ENCODE measurements around the gene NUP62.
"Not testable (repeated sequence)": the region's sequence is repeated elsewhere in the genome, so short reads cannot be mapped to it uniquely, and the experiment has no call there.

The NUP62 gene

DNA sequence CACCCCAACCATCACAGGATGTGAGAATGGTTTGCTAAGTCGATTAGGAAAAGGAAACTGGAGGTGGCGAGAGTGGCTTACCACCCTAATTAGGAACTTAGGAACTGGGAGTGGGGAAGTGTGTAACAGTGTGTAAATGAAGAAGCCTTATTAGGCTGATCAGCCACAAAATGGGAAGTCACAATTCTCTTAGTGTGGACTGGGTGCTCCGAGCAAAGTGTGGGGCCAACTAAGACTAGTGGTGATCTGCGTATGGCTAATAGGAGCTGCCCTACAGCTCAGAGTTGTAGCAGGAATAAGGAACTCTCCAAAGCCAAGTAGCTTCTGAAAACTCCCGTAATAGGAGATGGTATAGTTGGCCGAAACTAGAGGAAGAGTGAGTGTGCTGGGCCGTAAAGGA lies 24.1 kb upstream of the NUP62 start:
- DNase-seq (ENCODE audit: extremely low spot score, insufficient read length, low read depth) (no peak), FAIRE-seq (no peak)

- no peak for FAIRE-seq
Observed at GRCh38 chr19:49952906-49953305, 23.6 kb upstream of the NUP62 start.

DNA sequence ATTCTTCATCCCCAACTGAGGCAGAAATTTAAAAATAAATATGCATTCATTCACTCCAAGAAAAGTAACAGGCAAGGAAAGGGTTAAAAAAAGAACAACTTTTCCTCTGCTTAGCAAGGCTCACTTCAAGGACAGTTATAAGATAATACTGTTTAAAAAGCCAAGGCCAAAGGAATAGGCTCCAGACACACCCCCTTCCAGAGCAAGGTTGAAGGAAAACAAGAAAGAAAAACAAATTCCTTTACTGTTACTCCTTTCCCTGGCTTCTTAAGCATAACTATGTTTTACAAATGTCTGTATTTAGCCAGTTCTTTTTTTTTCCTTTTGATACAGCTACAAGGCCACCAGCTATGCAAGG lies 23.2 kb upstream of the NUP62 start:
- DNase-seq (ENCODE audit: extremely low spot score, insufficient read length, low read depth) = no peak

More at GRCh38 chr19:49952906-49953305, 23.6 kb upstream of the NUP62 start:
- no peak for DNase-seq (ENCODE audit: extremely low spot score, insufficient read length, low read depth)

GRCh38 chr19:49951806-49952478 lies 22.6 kb upstream of the NUP62 start:
- FAIRE-seq = no peak
- no peak for DNase-seq (ENCODE audit: extremely low spot score, insufficient read length, low read depth)

More for the DNA sequence above, 23.2 kb upstream of the NUP62 start:
- FAIRE-seq = no peak

GRCh38 chr19:49950956-49951526 lies 21.7 kb upstream of the NUP62 start:
- FAIRE-seq (no peak), DNase-seq (ENCODE audit: extremely low spot score, insufficient read length, low read depth) (no peak)

DNA sequence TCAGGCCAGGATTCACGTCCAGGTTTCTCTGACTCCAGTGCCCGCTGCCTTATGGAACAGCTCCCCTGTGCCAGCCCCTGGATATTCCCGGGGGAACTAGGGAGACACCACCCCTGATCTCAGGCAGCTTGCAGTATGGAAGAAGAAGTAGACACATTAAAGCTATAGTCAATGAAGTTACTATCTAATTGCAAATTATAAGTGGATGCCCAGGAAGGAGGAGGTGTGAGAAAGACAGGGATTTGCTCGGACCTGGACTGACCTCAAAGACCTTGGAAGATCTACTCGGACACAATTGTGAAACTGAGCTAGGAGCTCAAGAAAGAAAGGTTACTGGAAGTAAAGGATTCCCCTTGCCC lies 21.3 kb upstream of the NUP62 start:
- DNase-seq (ENCODE audit: extremely low spot score, insufficient read length, low read depth) (no peak), FAIRE-seq (no peak)

- no peak for DNase-seq (ENCODE audit: extremely low spot score, insufficient read length, low read depth)
- FAIRE-seq = no peak
Observed at GRCh38 chr19:49949742-49950589, 20.7 kb upstream of the NUP62 start.

DNA sequence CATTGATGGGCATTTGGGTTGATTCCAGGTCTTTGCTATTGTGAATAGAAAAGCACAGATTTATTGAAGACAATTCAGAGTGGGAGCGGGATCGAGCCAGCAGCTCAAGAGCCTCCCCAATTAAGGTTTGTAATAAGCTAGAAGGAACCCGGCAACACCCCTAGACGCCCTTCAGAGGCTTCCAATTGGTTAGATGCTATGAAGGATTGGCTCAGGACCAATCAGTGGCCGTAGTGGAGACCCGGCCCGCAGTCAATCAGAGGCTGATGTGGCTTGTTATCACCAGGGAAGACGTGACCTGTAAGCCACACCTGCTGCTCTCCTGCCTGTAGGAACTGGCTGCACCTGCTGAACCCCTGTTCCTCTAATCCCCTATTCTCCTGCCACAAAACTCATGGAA lies 17.1 kb upstream of the NUP62 start:
- FAIRE-seq (no peak), DNase-seq (ENCODE audit: extremely low spot score, insufficient read length, low read depth) (no peak)

GRCh38 chr19:49944567-49944966 lies 15.3 kb upstream of the NUP62 start:
- FAIRE-seq = peak; percentile 54
- not testable (repeated sequence) for DNase-seq (ENCODE audit: extremely low spot score, insufficient read length, low read depth)

- FAIRE-seq = no peak
- DNase-seq (ENCODE audit: extremely low spot score, insufficient read length, low read depth) = no peak
Observed at GRCh38 chr19:49940482-49940791, 11.1 kb upstream of the NUP62 start.

DNA sequence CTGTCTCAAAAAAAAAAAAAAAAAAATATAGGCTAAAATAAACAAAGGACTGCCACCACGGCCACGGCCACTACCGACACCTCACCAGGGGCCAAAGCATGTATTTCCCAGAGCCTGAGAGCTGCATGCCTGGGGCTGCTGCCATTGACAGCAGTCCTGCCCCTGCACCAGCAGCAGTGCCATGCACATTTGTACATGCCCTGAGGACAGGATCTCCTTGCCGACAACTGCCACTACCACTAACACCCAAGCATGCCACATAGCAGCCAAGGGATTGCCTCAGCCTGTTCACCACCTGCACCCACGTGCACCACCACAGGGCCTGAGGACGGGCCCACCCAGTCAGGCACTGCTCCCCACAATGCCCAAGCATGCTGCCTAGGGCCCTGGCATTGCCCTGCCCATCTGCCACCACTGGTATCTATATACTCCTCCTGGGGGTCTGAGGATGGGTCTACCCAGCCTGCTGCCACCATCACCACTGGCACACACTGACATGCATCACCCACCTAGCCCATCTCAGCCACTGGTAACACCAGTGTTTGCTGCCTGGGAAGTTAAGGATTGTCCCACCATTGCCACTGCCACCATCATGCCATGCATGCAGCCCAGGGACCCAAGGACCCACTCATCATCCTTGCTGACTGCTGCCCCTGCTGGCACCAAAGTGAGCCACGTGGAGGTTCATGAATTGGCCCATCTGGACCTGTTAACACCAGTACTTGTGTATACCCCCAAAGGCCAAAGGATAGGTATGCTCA lies 10.6 kb upstream of the NUP62 start:
- DNase-seq (ENCODE audit: extremely low spot score, insufficient read length, low read depth) (no peak), FAIRE-seq (no peak)

- no peak for DNase-seq (ENCODE audit: extremely low spot score, insufficient read length, low read depth)
- no peak for FAIRE-seq
Observed at GRCh38 chr19:49938662-49939061, 9.4 kb upstream of the NUP62 start.

DNA sequence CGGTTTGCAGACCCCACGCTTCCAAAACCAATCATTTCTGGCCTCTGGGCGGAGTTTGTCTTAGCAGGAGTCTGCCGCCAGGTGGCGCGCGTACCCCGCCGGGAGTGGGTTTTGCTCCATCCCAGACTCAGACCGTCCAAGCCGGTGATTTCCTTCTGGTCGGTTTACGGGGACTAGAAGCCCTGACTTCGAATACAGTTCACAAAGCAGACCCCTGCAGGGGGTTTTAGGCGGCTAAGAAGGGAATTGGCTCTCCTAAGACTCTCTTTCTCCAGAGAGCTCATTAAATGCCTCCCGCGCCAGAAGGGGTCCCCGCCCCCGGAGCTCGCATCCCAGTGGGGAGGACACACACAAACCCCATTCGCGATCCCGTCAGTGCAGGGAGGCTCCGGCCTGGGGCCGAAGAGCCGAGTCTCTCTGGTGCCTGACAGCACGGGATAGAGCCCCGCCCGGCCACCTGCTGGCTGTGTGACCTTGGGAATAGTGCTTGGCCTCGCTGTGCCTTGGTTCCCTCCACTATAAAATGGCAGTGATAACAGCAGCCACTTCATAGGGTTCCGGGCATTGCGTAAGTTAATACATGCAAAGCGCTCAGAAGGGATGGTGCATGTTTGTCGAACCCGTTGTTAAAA lies 8.6 kb upstream of the NUP62 start:
- DNase-seq (ENCODE audit: extremely low spot score, insufficient read length, low read depth) = peak; percentile 51
- peak; percentile 65 for FAIRE-seq

DNA sequence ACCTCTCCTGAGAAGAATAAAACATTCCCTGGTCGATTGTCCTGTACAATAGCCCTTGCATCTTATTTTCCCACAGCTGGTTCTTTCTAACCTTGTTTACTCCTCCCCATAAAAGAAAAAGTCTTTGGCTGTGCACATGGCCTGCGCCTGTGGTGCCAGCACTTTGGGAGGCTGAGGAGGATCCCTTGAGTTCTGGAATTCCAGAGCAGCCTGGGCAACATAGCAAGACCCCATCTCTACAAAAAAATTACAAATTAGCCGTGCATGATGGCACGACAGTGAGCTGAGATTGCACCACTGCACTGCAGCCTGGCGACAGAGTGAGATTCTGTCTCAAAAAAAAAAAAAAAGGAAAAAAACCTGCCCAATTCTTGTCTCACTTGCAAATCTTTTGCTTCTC lies 7.2 kb upstream of the NUP62 start:
- FAIRE-seq (no peak), DNase-seq (ENCODE audit: extremely low spot score, insufficient read length, low read depth) (no peak)

DNA sequence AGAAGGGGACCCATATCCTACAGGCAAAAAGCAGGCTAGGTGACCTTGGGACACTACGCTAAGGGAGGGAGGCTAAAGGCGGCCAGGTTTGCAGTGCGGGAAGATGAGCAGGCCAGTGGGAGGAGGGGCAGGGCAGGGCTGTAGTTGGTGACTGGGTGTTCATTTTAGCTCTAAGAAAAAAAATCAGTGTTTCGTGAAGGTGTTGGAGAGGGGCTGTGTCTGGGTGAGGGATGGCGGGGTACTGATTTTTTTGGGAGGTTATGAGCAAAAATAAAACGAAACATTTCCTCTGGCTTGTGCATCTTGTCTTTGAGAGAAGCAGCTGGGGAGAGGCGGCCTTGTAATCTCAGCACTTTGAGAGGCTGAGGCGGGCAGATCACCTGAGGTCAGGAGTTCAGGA lies 4.3 kb upstream of the NUP62 start:
- FAIRE-seq = no peak
- DNase-seq (ENCODE audit: extremely low spot score, insufficient read length, low read depth) = no peak

- no peak for DNase-seq (ENCODE audit: extremely low spot score, insufficient read length, low read depth)
- no peak for FAIRE-seq
Observed at GRCh38 chr19:49932731-49933131, 3.4 kb upstream of the NUP62 start.

DNA sequence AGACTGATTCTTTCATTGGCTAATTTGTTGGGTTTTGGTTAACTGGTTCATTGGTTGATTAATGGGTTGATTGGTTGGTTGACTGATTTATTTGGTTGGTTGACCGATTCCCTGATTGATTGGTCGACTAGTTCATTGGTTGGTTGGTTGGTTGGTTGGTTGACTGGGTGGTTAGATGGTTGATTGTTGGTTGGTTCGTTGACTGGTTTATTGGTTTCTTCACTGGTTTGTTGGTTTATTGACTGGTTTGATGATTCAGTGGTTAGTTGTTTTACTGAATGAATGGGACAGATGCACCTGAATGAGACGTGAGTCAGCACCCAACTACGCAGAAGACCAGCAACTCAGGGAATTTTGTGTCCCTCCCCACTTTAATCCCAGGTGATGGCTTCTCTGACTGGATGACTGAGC lies 2.7 kb upstream of the NUP62 start:
- FAIRE-seq (no peak), DNase-seq (ENCODE audit: extremely low spot score, insufficient read length, low read depth) (no peak)

- no peak for FAIRE-seq
- DNase-seq (ENCODE audit: extremely low spot score, insufficient read length, low read depth) = no peak
Observed at GRCh38 chr19:49931293-49932040, 2.2 kb upstream of the NUP62 start.

DNA sequence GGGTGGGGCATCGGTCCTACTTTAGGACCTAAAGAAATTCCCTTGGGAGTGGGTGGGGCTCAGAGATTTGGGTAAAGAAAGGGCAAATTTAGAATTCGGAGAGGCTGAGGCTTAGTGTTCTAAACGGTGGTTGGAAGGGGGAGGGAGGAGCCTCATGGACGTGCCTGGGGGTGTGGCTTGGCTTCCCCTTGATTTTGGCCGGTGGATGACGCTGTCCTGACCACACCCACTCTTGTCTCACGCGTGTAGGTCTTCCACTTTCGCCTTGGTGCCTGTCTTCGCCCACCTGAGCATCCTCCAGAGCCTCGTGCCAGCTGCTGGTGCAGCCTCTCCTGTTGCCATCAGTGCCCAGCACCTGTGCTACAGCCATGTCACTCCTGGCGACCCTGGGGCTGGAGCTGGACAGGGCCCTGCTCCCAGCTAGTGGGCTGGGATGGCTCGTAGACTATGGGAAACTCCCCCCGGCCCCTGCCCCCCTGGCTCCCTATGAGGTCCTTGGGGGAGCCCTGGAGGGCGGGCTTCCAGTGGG lies 1.2 kb upstream of the NUP62 start:
- FAIRE-seq (no peak), DNase-seq (ENCODE audit: extremely low spot score, insufficient read length, low read depth) (no peak)
